Measurements from ENCODE around the gene SLC35A4. TPM values are rescaled to one million over a fixed set of nuclear protein-coding genes. Genes with fewer than 3 reads are reported as not detected.

Gene SLC35A4
- total and polyA plus RNA-seq, 7 experiments from 2014 or later, result 40.4 to 142 (median 52.7) TPM

DNA sequence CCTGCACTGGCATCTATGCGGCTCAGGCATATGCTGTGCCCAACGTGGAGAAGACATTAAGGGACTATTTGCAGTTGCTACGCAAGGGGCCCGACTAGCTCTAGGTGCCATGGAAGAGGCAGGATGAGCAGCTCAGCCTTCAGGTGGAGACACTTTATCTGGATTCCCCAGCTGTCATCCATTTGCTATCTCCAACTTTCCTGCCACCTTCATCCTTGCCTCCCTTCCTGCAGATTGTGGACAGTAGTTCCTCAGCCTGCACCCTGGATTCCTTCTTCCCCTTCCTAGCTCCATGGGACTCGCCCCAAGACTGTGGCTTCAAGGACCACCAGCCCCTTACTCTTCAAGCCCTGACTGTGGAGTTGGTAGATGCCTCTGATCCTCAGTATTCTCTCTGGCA is 2.0 kb downstream of the SLC35A4 start:
- ATAC-seq (no peak), DNase-seq (no peak)
- intact Hi-C loops (cut with micrococcal nuclease), result loop anchor here (10.0 kb wide), 1 partner anchor 1048 kb away; the partner anchor contains the start of gene DIAPH1 (in 2 of the 2)
- no peaks in the 10 kb centered on the region for H3K27me3 Mint-ChIP-seq
- peaks cover 0 to 35% (median 0%) of the 10 kb centered on the region in 3 experiments for H3K36me3 ChIP-seq (ENCODE audit: control insufficient read depth in 2 of 3, insufficient read depth in 3 of 3, low read length in 3 of 3)
- peak overlapping the region in 8 of 10 donors; percentile 19 to 96 (median 47) for H3K4me3 Mint-ChIP-seq
- no peaks in the 10 kb centered on the region for H3K27me3 ChIP-seq (ENCODE audit: control insufficient read depth in 2 of 2, insufficient read depth in 2 of 2, low read length in 2 of 2)
- peak overlapping the region in 8 of 9 donors; percentile 31 to 96 (median 57) for H3K27ac Mint-ChIP-seq
- H3K36me3 Mint-ChIP-seq, result peaks cover 3 to 36% (median 12%) of the 10 kb centered on the region in 5 donors
- peaks cover 33 to 86% (median 74%) of the 10 kb centered on the region in 7 donors for H3K4me1 Mint-ChIP-seq
- no peak overlapping the region for H3K4me3 ChIP-seq (ENCODE audit: low read length)
- H3K4me1 ChIP-seq (ENCODE audit: control insufficient read depth in 2 of 2, insufficient read depth in 2 of 2, low read length in 2 of 2), result peaks cover 28 to 30% of the 10 kb centered on the region in 2 donors
- ChIA-PET POLR2A (interaction anchor here (1.1 to 16.3 kb wide), 7 partner anchors 10 to 165 kb away, joined by 3 to 248 read pairs (median 7); partner anchors contain the start of genes ANKHD1, EIF4EBP3, IK and NDUFA2), CTCF (interaction anchor here (0.7 to 1.1 kb wide), 2 partner anchors 19 to 73 kb away, joined by 3 read pairs; partner anchors contain the start of gene EIF4EBP3)
- H3K9me3 Mint-ChIP-seq, result no peaks in the 10 kb centered on the region
- H3K9me3 ChIP-seq (ENCODE audit: control insufficient read depth in 2 of 3, low read length in 3 of 3), result no peaks in the 10 kb centered on the region
- no peak overlapping the region for H3K27ac ChIP-seq (ENCODE audit: low read depth, low read length)

DNA sequence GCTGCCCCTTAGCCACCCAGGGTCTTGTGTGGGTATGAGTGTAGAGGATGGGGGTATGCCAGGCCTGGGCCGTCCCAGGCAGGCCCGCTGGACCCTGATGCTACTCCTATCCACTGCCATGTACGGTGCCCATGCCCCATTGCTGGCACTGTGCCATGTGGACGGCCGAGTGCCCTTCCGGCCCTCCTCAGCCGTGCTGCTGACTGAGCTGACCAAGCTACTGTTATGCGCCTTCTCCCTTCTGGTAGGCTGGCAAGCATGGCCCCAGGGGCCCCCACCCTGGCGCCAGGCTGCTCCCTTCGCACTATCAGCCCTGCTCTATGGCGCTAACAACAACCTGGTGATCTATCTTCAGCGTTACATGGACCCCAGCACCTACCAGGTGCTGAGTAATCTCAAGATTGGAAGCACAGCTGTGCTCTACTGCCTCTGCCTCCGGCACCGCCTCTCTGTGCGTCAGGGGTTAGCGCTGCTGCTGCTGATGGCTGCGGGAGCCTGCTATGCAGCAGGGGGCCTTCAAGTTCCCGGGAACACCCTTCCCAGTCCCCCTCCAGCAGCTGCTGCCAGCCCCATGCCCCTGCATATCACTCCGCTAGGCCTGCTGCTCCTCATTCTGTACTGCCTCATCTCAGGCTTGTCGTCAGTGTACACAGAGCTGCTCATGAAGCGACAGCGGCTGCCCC is 2.6 kb downstream of the SLC35A4 start:
- no peak overlapping the region for H3K4me3 ChIP-seq (ENCODE audit: low read length)
- no peak overlapping the region for H3K27ac ChIP-seq (ENCODE audit: low read depth, low read length)
- H3K36me3 ChIP-seq (ENCODE audit: control insufficient read depth in 2 of 3, insufficient read depth in 3 of 3, low read length in 3 of 3), result peaks cover 0 to 30% (median 0%) of the 10 kb centered on the region in 3 experiments
- peaks cover 33 to 86% (median 74%) of the 10 kb centered on the region in 7 donors for H3K4me1 Mint-ChIP-seq
- no peaks in the 10 kb centered on the region for H3K27me3 Mint-ChIP-seq
- ChIA-PET CTCF (no interaction called here), POLR2A (interaction anchor here (1.1 to 16.3 kb wide), 7 partner anchors 10 to 80 kb away, joined by 3 to 248 read pairs (median 4); partner anchors contain the start of genes CD14, EIF4EBP3, IK and NDUFA2)
- peak overlapping the region; percentile 31 to 99 (median 78) for H3K27ac Mint-ChIP-seq
- H3K9me3 ChIP-seq (ENCODE audit: control insufficient read depth in 2 of 3, low read length in 3 of 3), result no peaks in the 10 kb centered on the region
- ATAC-seq (no peak), DNase-seq (no peak)
- no peaks in the 10 kb centered on the region for H3K27me3 ChIP-seq (ENCODE audit: control insufficient read depth in 2 of 2, insufficient read depth in 2 of 2, low read length in 2 of 2)
- peaks cover 3 to 36% (median 12%) of the 10 kb centered on the region in 5 donors for H3K36me3 Mint-ChIP-seq
- H3K4me3 Mint-ChIP-seq, result peak overlapping the region in 8 of 10 donors; percentile 17 to 96 (median 44)
- intact Hi-C loops (cut with micrococcal nuclease), result loop anchor here (10.0 kb wide), 1 partner anchor 1048 kb away; the partner anchor contains the start of gene DIAPH1 (in 2 of the 2)
- H3K4me1 ChIP-seq (ENCODE audit: control insufficient read depth in 2 of 2, insufficient read depth in 2 of 2, low read length in 2 of 2), result peaks cover 28 to 30% of the 10 kb centered on the region in 2 donors
- H3K9me3 Mint-ChIP-seq, result no peaks in the 10 kb centered on the region

DNA sequence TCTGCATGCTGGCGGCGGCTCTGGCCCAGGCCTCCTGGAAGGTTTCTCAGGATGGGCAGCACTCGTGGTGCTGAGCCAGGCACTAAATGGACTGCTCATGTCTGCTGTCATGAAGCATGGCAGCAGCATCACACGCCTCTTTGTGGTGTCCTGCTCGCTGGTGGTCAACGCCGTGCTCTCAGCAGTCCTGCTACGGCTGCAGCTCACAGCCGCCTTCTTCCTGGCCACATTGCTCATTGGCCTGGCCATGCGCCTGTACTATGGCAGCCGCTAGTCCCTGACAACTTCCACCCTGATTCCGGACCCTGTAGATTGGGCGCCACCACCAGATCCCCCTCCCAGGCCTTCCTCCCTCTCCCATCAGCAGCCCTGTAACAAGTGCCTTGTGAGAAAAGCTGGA is 3.2 kb downstream of the SLC35A4 start:
- H3K27ac ChIP-seq (ENCODE audit: low read depth, low read length), result no peak overlapping the region
- H3K4me1 Mint-ChIP-seq, result peaks cover 33 to 81% (median 68%) of the 10 kb centered on the region in 7 donors
- ChIA-PET CTCF (no interaction called here), POLR2A (interaction anchor here (1.2 to 16.3 kb wide), 4 partner anchors 10 to 75 kb away, joined by 4 to 248 read pairs (median 6); partner anchors contain the start of genes CD14, EIF4EBP3 and SRA1)
- H3K27me3 ChIP-seq (ENCODE audit: control insufficient read depth in 2 of 2, insufficient read depth in 2 of 2, low read length in 2 of 2), result no peaks in the 10 kb centered on the region
- H3K4me3 Mint-ChIP-seq, result peak overlapping the region in 2 of 10 donors; percentile 15 to 73
- H3K36me3 ChIP-seq (ENCODE audit: control insufficient read depth in 2 of 3, insufficient read depth in 3 of 3, low read length in 3 of 3), result peaks cover 0 to 30% (median 0%) of the 10 kb centered on the region in 3 experiments
- H3K4me1 ChIP-seq (ENCODE audit: control insufficient read depth in 2 of 2, insufficient read depth in 2 of 2, low read length in 2 of 2), result peaks cover 28 to 30% of the 10 kb centered on the region in 2 donors
- peak overlapping the region in 7 of 9 donors; percentile 31 to 99 (median 96) for H3K27ac Mint-ChIP-seq
- H3K27me3 Mint-ChIP-seq, result no peaks in the 10 kb centered on the region
- no peak overlapping the region for H3K4me3 ChIP-seq (ENCODE audit: low read length)
- intact Hi-C loops (cut with micrococcal nuclease), result loop anchor here (10.0 kb wide), 1 partner anchor 1047 kb away; the partner anchor contains the start of gene DIAPH1 (in 2 of the 2)
- H3K9me3 Mint-ChIP-seq, result no peaks in the 10 kb centered on the region
- H3K36me3 Mint-ChIP-seq, result peaks cover 3 to 36% (median 12%) of the 10 kb centered on the region in 5 donors
- H3K9me3 ChIP-seq (ENCODE audit: control insufficient read depth in 2 of 3, low read length in 3 of 3), result no peaks in the 10 kb centered on the region
- no peak for DNase-seq
- no peak for ATAC-seq

DNA sequence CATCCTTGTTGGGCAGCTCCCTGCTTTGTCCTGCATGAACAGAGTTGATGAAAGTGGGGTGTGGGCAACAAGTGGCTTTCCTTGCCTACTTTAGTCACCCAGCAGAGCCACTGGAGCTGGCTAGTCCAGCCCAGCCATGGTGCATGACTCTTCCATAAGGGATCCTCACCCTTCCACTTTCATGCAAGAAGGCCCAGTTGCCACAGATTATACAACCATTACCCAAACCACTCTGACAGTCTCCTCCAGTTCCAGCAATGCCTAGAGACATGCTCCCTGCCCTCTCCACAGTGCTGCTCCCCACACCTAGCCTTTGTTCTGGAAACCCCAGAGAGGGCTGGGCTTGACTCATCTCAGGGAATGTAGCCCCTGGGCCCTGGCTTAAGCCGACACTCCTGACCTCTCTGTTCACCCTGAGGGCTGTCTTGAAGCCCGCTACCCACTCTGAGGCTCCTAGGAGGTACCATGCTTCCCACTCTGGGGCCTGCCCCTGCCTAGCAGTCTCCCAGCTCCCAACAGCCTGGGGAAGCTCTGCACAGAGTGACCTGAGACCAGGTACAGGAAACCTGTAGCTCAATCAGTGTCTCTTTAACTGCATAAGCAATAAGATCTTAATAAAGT is 3.9 kb downstream of the SLC35A4 start:
- peak overlapping the region; percentile 83 for H3K27ac ChIP-seq (ENCODE audit: low read depth, low read length)
- ChIA-PET POLR2A (interaction anchor here (0.8 to 16.3 kb wide), 6 partner anchors 11 to 167 kb away, joined by 3 to 248 read pairs (median 4); partner anchors contain the start of genes CD14, EIF4EBP3, IK and NDUFA2), CTCF (no interaction called here)
- no peaks in the 10 kb centered on the region for H3K9me3 ChIP-seq (ENCODE audit: control insufficient read depth in 2 of 3, low read length in 3 of 3)
- Mint-ChIP-seq H3K36me3 (peaks cover 8 to 36% (median 16%) of the 10 kb centered on the region in 5 donors), H3K4me3 (peak overlapping the region; percentile 21 to 87 (median 82)), H3K4me1 (peaks cover 33 to 74% (median 63%) of the 10 kb centered on the region in 7 donors), H3K9me3 (no peaks in the 10 kb centered on the region), H3K27me3 (no peaks in the 10 kb centered on the region), H3K27ac (peak overlapping the region; percentile 96 to 99 (median 98))
- ATAC-seq (no peak), DNase-seq (no peak)
- H3K4me1 ChIP-seq (ENCODE audit: control insufficient read depth in 2 of 2, insufficient read depth in 2 of 2, low read length in 2 of 2), result peaks cover 21 to 27% of the 10 kb centered on the region in 2 donors
- H3K36me3 ChIP-seq (ENCODE audit: control insufficient read depth in 2 of 3, insufficient read depth in 3 of 3, low read length in 3 of 3), result peaks cover 0 to 30% (median 0%) of the 10 kb centered on the region in 3 experiments
- intact Hi-C loops (cut with micrococcal nuclease), result loop anchor here (10.0 kb wide), 1 partner anchor 1046 kb away; the partner anchor contains the start of gene DIAPH1 (in 2 of the 2)
- H3K27me3 ChIP-seq (ENCODE audit: control insufficient read depth in 2 of 2, insufficient read depth in 2 of 2, low read length in 2 of 2), result no peaks in the 10 kb centered on the region
- H3K4me3 ChIP-seq (ENCODE audit: low read length), result peak overlapping the region; percentile 9

DNA sequence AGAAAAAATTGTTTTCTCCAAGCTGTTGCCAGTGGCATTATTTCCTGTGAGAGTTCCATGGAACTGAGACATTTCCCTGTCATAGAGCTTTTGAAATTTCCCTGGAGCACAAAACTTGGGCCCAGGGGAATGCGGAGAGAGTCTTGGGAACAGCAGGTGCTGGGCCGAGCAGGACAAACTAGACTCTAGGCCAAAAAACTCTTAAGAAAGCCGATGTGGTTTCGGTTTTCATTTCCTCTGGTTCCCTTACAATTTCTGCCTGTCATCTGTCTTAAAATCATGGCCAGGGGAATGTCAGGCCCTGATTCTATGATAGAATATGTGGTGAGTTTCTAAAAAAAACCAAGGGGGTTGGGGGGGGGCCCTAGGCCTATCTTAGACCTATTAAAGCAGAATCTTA is 4.6 kb downstream of the SLC35A4 start:
- Mint-ChIP-seq H3K4me3 (peak overlapping the region; percentile 70 to 87 (median 82)), H3K9me3 (no peaks in the 10 kb centered on the region), H3K36me3 (peaks cover 8 to 39% (median 16%) of the 10 kb centered on the region in 5 donors), H3K4me1 (peaks cover 33 to 68% (median 58%) of the 10 kb centered on the region in 7 donors), H3K27ac (peak overlapping the region; percentile 96 to 99 (median 98)), H3K27me3 (no peaks in the 10 kb centered on the region)
- ATAC-seq, result no peak
- no peaks in the 10 kb centered on the region for H3K27me3 ChIP-seq (ENCODE audit: control insufficient read depth in 2 of 2, insufficient read depth in 2 of 2, low read length in 2 of 2)
- ChIA-PET CTCF (interaction anchor here (0.8 kb wide), 1 partner anchor 16 kb away, joined by 3 read pairs; no protein-coding TSS in a partner anchor), POLR2A (interaction anchor here (0.6 to 16.3 kb wide), 7 partner anchors 12 to 168 kb away, joined by 3 to 248 read pairs (median 5); partner anchors contain the start of genes CD14, EIF4EBP3, IK and NDUFA2)
- H3K4me3 ChIP-seq (ENCODE audit: low read length), result peak overlapping the region; percentile 9
- peak in 1 of 9 donors; percentile 19 for DNase-seq
- intact Hi-C loops (cut with micrococcal nuclease), result loop anchor here (10.0 kb wide), 1 partner anchor 1046 kb away; the partner anchor contains the start of gene DIAPH1 (in 2 of the 2)
- peak overlapping the region; percentile 83 for H3K27ac ChIP-seq (ENCODE audit: low read depth, low read length)
- peaks cover 18 to 22% of the 10 kb centered on the region in 2 donors for H3K4me1 ChIP-seq (ENCODE audit: control insufficient read depth in 2 of 2, insufficient read depth in 2 of 2, low read length in 2 of 2)
- no peaks in the 10 kb centered on the region for H3K9me3 ChIP-seq (ENCODE audit: control insufficient read depth in 2 of 3, low read length in 3 of 3)
- H3K36me3 ChIP-seq (ENCODE audit: control insufficient read depth in 2 of 3, insufficient read depth in 3 of 3, low read length in 3 of 3), result peaks cover 0 to 30% (median 0%) of the 10 kb centered on the region in 3 experiments
